Activated CD4-positive, alpha-beta T cell treated with anti-CD3 and anti-CD28 coated beads for 36 hours (primary cell): ENCODE measurements around the gene RASSF7. TPM values are rescaled to one million over a fixed set of nuclear protein-coding genes. Genes with fewer than 3 reads are reported as not detected.

Source experiments
- ATAC-seq: fragments of 200-7000 bp; cut with Tn5 transposase; one replicate; pipeline ENCODE4 v1.10.0; 2021; ENCODE audit warnings: mild to moderate bottlenecking, moderate library complexity
- CTCF ChIA-PET: fragments of 350-600 bp; sonication (Branson Sonifier 250); formaldehyde crosslinking; loops from one replicate; lab custom pipeline; 2021; ENCODE audit warnings: antibody characterized with exemption; lab: Charles Lee
- POLR2A ChIA-PET: fragments of 350-600 bp; sonication (Branson Sonifier 250); formaldehyde crosslinking; loops from one replicate; lab custom pipeline; 2021; ENCODE audit warnings: antibody characterized with exemption, inconsistent platforms; lab: Charles Lee
- DNase-seq: peaks from one replicate; pipeline ENCODE4 v3.0.0-alpha.2; 2020
- H3K27ac Mint-ChIP-seq: one replicate; pipeline ENCODE4 v1.8.0; 2021; ENCODE audit warnings: mixed read lengths
- H3K27me3 Mint-ChIP-seq: one replicate; pipeline ENCODE4 v1.8.0; 2021; ENCODE audit warnings: mixed read lengths
- H3K36me3 Mint-ChIP-seq: one replicate; pipeline ENCODE4 v1.8.0; 2021; ENCODE audit warnings: low read depth, mixed read lengths
- H3K4me1 Mint-ChIP-seq: one replicate; pipeline ENCODE4 v1.8.0; 2021; ENCODE audit warnings: mixed read lengths
- H3K4me3 Mint-ChIP-seq: one replicate; pipeline ENCODE4 v1.8.0; 2021; ENCODE audit warnings: mild to moderate bottlenecking, moderate library complexity, mixed read lengths
- H3K9me3 Mint-ChIP-seq: one replicate; pipeline ENCODE4 v1.8.0; 2021; ENCODE audit warnings: low read depth, mixed read lengths
- intact Hi-C, 2 experiments: fragments of 100-400 bp; cut with DNase I in 1 of 2; cut with micrococcal nuclease in 1 of 2; formaldehyde crosslinking; loops; one replicate each; pipeline versions ENCODE4 v1.14.2 to v1.15.1; 2022 to 2024; cut with DNase I, micrococcal nuclease
- microRNA-seq: library from miRNA; unstranded; fragments of <30 nt; microRNA quantifications from one replicate; pipeline ENCODE4 v1.2.0, GENCODE V29; 2021; ENCODE audit warnings: borderline replicate concordance
- total RNA-seq, 2 experiments: library from RNA; stranded (reverse); gene quantifications; one replicate each; pipeline ENCODE4 v1.2.3, GENCODE V29; 2021

RASSF7 gene
- total RNA-seq, 2 experiments from 2014 or later, result 16.8 TPM

- ATAC-seq, result peak; percentile 30
- Mint-ChIP-seq H3K9me3 (no peaks in the 10 kb centered on the region), H3K4me1 (peaks cover 13% of the 10 kb centered on the region), H3K27ac (no peak overlapping the region), H3K4me3 (no peak overlapping the region), H3K27me3 (no peaks in the 10 kb centered on the region), H3K36me3 (peaks cover 22% of the 10 kb centered on the region)
- POLR2A ChIA-PET, result no interaction called here
- DNase-seq, result peak; percentile 92
- intact Hi-C loops, result loop anchor here in 1 of 2 experiments (1.0 kb wide), 3 partner anchors 53 to 206 kb away; partner anchors contain the start of genes LMNTD2, RASSF7 and RNH1
- CTCF ChIA-PET, result interaction anchor here (0.6 to 1.1 kb wide), 3 partner anchors 26 to 82 kb away, joined by 3 to 5 read pairs (median 4); partner anchors contain the start of genes DEAF1 and TMEM80
Measured at GRCh38 chr11:613369-613968, 52.7 kb downstream of the RASSF7 start.

Small RNAs within 50 kb of the gene (microRNA-seq; reads per million reads assigned to microRNA genes)
- 1,429 reads per million, percentile 85 among the genes with 10 or more reads in this experiment for gene MIR210

Other genes starting within 250 kb of the RASSF7 start
- gene IFITM1, start 246.9 kb upstream of the RASSF7 start, total RNA-seq, result 100 to 1,000 TPM; 248 to 285 TPM
- gene IFITM3, start 240.1 kb upstream of the RASSF7 start, total RNA-seq, result 100 to 1,000 TPM in 1 of 2 experiments, 10 to 100 TPM in 1; 77.5 to 122 TPM
- gene B4GALNT4, start 191.5 kb upstream of the RASSF7 start, total RNA-seq, result 1 to 10 TPM; 3.8 to 6.6 TPM
- gene PKP3, start 166.8 kb upstream of the RASSF7 start, total RNA-seq, result under 1 TPM; 0.07 to 0.18 TPM
- 10 to 100 TPM; 33.0 to 34.9 TPM for gene SIGIRR, start 146.0 kb upstream of the RASSF7 start, total RNA-seq
- gene ANO9, start 119.0 kb upstream of the RASSF7 start, total RNA-seq, result 10 to 100 TPM; 31.7 to 38.8 TPM
- 10 to 100 TPM; 14.8 to 18.8 TPM for gene PTDSS2, start 110.7 kb upstream of the RASSF7 start, total RNA-seq
- 100 to 1,000 TPM; 111 to 116 TPM for gene RNH1, start 53.7 kb upstream of the RASSF7 start, total RNA-seq
- 10 to 100 TPM; 26.8 to 41.9 TPM for gene HRAS, start 25.4 kb upstream of the RASSF7 start, total RNA-seq
- gene LRRC56, start 23.4 kb upstream of the RASSF7 start, total RNA-seq, result under 1 TPM; 0.96 to 0.98 TPM
- gene LMNTD2, start 232 bp upstream of the RASSF7 start, total RNA-seq, result 1 to 10 TPM; 2.7 to 4.9 TPM
- gene PHRF1, start 15.5 kb downstream of the RASSF7 start, total RNA-seq, result 10 to 100 TPM; 40.0 to 44.5 TPM
- 10 to 100 TPM; 57.1 to 62.6 TPM for gene IRF7, start 55.0 kb downstream of the RASSF7 start, total RNA-seq
- not detected for gene CDHR5, start 64.0 kb downstream of the RASSF7 start, total RNA-seq
- gene SCT, start 66.2 kb downstream of the RASSF7 start, total RNA-seq, result not detected
- under 1 TPM; 0.30 to 0.47 TPM for gene DRD4, start 76.3 kb downstream of the RASSF7 start, total RNA-seq
- gene DEAF1, start 134.3 kb downstream of the RASSF7 start, total RNA-seq, result 10 to 100 TPM; 47.4 to 56.6 TPM
- gene TMEM80, start 134.8 kb downstream of the RASSF7 start, total RNA-seq, result 10 to 100 TPM; 11.4 to 11.9 TPM
- gene EPS8L2, start 145.3 kb downstream of the RASSF7 start, total RNA-seq, result 10 to 100 TPM in 1 of 2 experiments, 1 to 10 TPM in 1; 8.0 to 10.5 TPM
- gene TALDO1, start 186.5 kb downstream of the RASSF7 start, total RNA-seq, result 100 to 1,000 TPM; 239 to 246 TPM
- gene GATD1, start 216.5 kb downstream of the RASSF7 start, total RNA-seq, result 10 to 100 TPM; 45.7 to 59.8 TPM
- 1 to 10 TPM in 1 of 2 experiments, under 1 TPM in 1; 0.50 to 1.1 TPM for gene CEND1, start 229.1 kb downstream of the RASSF7 start, total RNA-seq
- 10 to 100 TPM; 33.9 to 36.6 TPM for gene SLC25A22, start 237.3 kb downstream of the RASSF7 start, total RNA-seq
- gene PIDD1, start 244.3 kb downstream of the RASSF7 start, total RNA-seq, result 10 to 100 TPM; 21.1 to 29.1 TPM
- gene RPLP2, start 249.0 kb downstream of the RASSF7 start, total RNA-seq, result 1,000 to 10,000 TPM; 2,132 to 3,230 TPM